ENCODE measurements around the gene NEAT1. TPM values are rescaled to one million over a fixed set of nuclear protein-coding genes. Genes with fewer than 3 reads are reported as not detected.

NEAT1 gene
- total and polyA plus RNA-seq, 2 experiments from 2014 or later: 5.3 to 7.2 TPM

GRCh38 chr11:65439331-65440181, 17.0 kb downstream of the NEAT1 start:
- Mint-ChIP-seq H3K4me1 (peaks cover 2% of the 10 kb centered on the region; the same call in 2 of the 3 replicates), H3K4me3 (no peak overlapping the region), H3K36me3 (ENCODE audit: low read depth) (no peaks in the 10 kb centered on the region), H3K27me3 (ENCODE audit: insufficient read depth, low read depth, poor library complexity) (peaks cover 12% of the 10 kb centered on the region), H3K27ac (no peak overlapping the region), H3K9me3 (no peaks in the 10 kb centered on the region)
- H2AFZ ChIP-seq: no peak overlapping the region
- no peaks in the 10 kb centered on the region; the same call in 1 of the 2 replicates for H4K20me1 ChIP-seq (replicated peaks; ENCODE audit: insufficient read depth)
- no peaks in the 10 kb centered on the region for H3K36me3 ChIP-seq (ENCODE audit: insufficient read depth)
- H3K4me2 ChIP-seq: no peak overlapping the region
- H3F3A ChIP-seq (replicated peaks; ENCODE audit: low read depth): 0 out of 2 replicates have a peak, but pooled peaks cover 3% of the 10 kb centered on the region
- no peaks in the 10 kb centered on the region for H3K27me3 ChIP-seq (ENCODE audit: insufficient read depth)
- H3K79me2 ChIP-seq (replicated peaks; ENCODE audit: insufficient read depth): no peaks in the 10 kb centered on the region
- no peak overlapping the region for H3K27ac ChIP-seq (ENCODE audit: low read depth)
- ATAC-seq: no peak
- H3K4me1 ChIP-seq (ENCODE audit: insufficient read depth): no peaks in the 10 kb centered on the region
- H3K9me2 ChIP-seq (ENCODE audit: insufficient read depth): no peaks in the 10 kb centered on the region
- H3K4me3 ChIP-seq: no peak overlapping the region
- no peak for DNase-seq (ENCODE audit: low spot score)
- TF ChIP-seq CREB1 (CRISPR knock-in tag; IDR thresholded peaks at IDR 0.05; ENCODE audit: low read depth) (no peak), ZNF331 (CRISPR knock-in tag; IDR thresholded peaks at IDR 0.05; ENCODE audit: low read depth) (no peak), JUNB (IDR thresholded peaks at IDR 0.05; ENCODE audit: unreplicated experiment) (no peak), ETS1 (IDR thresholded peaks at IDR 0.05) (no peak), STAT1 (IDR thresholded peaks at IDR 0.05; ENCODE audit: unreplicated experiment) (no peak), ZNF114 (CRISPR knock-in tag; IDR thresholded peaks at IDR 0.05) (no peak), EZH2phosphoT487 (IDR thresholded peaks at IDR 0.05; ENCODE audit: unreplicated experiment) (no peak), EZH2 (IDR thresholded peaks at IDR 0.05; ENCODE audit: low read depth, unreplicated experiment) (no peak), POLR2AphosphoS5 (IDR thresholded peaks at IDR 0.05; ENCODE audit: low read depth) (no peak), ZNF462 (CRISPR knock-in tag; IDR thresholded peaks at IDR 0.05) (no peak), REST (IDR thresholded peaks at IDR 0.05; ENCODE audit: unreplicated experiment) (no peak), CTCF (conservative IDR thresholded peaks at IDR 0.05; ENCODE audit: low read depth in 2 of 2) (no peak), NANOG (IDR thresholded peaks at IDR 0.05; ENCODE audit: borderline replicate concordance) (no peak)

Measured in GM23338 (cell line).